Activated CD8-positive, alpha-beta memory T cell treated with anti-CD3 and anti-CD28 coated beads, Interleukin-2, amount 10 ng/mL, durations not matched to agents 7 days and 5 days (primary cell): Measurements from ENCODE around the gene TP73. TPM values are rescaled to one million over a fixed set of nuclear protein-coding genes. Genes with fewer than 3 reads are reported as not detected.
A peak's percentile ranks its signal among the peaks of the same experiment; 100 is the strongest.

ENCODE experiments used
- ATAC-seq: fragments of 150-1000 bp; cut with Tn5 transposase; one replicate; pipeline ENCODE4 v1.10.0; 2021; ENCODE audit warnings: moderate library complexity
- CTCF ChIA-PET: fragments of 350-600 bp; sonication (Branson Sonifier 250); formaldehyde crosslinking; loops from one replicate; lab custom pipeline; 2021; ENCODE audit warnings: antibody characterized with exemption; lab: Charles Lee
- DNase-seq: peaks from one replicate; pipeline ENCODE4 v3.0.0-alpha.2; 2020
- H3K27ac Mint-ChIP-seq: one replicate; pipeline ENCODE4 v1.8.0; 2021; ENCODE audit warnings: mild to moderate bottlenecking, mixed read lengths
- H3K27me3 Mint-ChIP-seq: one replicate; pipeline ENCODE4 v1.8.0; 2021; ENCODE audit warnings: mixed read lengths
- H3K36me3 Mint-ChIP-seq: one replicate; pipeline ENCODE4 v1.8.0; 2021; ENCODE audit warnings: mild to moderate bottlenecking, mixed read lengths
- H3K4me1 Mint-ChIP-seq: one replicate; pipeline ENCODE4 v1.8.0; 2021; ENCODE audit warnings: mixed read lengths
- H3K4me3 Mint-ChIP-seq: one replicate; pipeline ENCODE4 v1.8.0; 2021; ENCODE audit warnings: mild to moderate bottlenecking, moderate library complexity, mixed read lengths
- H3K9me3 Mint-ChIP-seq: one replicate; pipeline ENCODE4 v1.8.0; 2022; ENCODE audit warnings: low read depth, mixed read lengths
- total RNA-seq, 2 experiments: library from RNA; stranded (reverse); gene quantifications; one replicate each; pipeline ENCODE4 v1.2.3, GENCODE V29; 2021

TP73 gene
- total RNA-seq, 2 experiments from 2014 or later: 2.1 to 15.2 TPM

DNA sequence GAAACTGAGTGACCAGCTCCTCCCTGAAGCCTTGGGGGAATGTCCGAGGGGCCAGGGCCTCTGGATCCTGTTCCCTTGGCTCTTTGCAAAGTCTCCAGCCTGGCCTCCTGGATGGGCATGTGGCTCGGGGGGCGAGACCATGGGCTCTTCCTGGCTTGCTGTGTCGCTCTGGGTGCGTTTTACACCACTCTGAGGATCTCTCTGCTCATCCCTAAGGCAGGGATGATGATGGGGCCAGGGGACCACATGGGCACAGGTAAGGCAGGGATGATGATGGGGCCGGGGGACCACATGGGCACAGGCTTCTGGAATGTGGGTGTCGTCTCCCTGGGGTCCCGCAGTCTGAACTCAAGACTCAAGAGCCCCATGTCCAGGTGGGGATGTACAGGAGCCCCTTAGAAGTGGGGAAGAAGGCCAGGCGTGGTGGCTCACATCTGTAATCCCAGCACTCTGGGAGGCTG lies 17.7 kb downstream of the TP73 start:
- Mint-ChIP-seq H3K9me3 (no peaks in the 10 kb centered on the region), H3K27me3 (peaks cover 7% of the 10 kb centered on the region), H3K36me3 (no peaks in the 10 kb centered on the region), H3K4me1 (peaks cover 7% of the 10 kb centered on the region), H3K27ac (no peak overlapping the region), H3K4me3 (no peak overlapping the region)
- ATAC-seq: no peak
- no peak for DNase-seq
- CTCF ChIA-PET: no interaction called here

DNA sequence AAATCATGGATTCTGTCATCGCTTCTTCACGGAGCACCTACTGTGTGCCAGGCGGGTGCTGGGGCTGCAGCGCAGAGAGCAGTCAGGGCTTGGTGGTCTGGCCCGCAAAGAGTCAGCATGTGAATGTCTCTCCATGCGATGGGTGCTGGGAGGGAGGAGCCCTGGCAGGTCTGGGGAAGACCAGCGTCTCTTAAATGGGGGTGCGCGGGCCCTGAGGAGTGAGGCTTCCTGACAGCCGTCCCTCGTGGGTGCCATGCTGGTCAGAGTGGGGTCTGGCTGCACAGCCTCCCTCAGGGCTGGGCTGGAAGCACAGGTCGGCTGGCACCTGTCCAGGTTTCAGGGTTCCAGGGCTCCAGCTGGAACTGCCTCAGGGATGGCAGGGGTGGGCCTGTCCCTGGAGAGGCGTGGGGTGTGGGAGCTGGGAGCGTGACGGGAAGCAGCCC lies 18.5 kb downstream of the TP73 start:
- CTCF ChIA-PET: no interaction called here
- Mint-ChIP-seq H3K36me3 (no peaks in the 10 kb centered on the region), H3K4me3 (no peak overlapping the region), H3K27ac (no peak overlapping the region), H3K9me3 (no peaks in the 10 kb centered on the region), H3K27me3 (peaks cover 7% of the 10 kb centered on the region), H3K4me1 (peaks cover 7% of the 10 kb centered on the region)
- no peak for DNase-seq
- ATAC-seq: no peak

DNA sequence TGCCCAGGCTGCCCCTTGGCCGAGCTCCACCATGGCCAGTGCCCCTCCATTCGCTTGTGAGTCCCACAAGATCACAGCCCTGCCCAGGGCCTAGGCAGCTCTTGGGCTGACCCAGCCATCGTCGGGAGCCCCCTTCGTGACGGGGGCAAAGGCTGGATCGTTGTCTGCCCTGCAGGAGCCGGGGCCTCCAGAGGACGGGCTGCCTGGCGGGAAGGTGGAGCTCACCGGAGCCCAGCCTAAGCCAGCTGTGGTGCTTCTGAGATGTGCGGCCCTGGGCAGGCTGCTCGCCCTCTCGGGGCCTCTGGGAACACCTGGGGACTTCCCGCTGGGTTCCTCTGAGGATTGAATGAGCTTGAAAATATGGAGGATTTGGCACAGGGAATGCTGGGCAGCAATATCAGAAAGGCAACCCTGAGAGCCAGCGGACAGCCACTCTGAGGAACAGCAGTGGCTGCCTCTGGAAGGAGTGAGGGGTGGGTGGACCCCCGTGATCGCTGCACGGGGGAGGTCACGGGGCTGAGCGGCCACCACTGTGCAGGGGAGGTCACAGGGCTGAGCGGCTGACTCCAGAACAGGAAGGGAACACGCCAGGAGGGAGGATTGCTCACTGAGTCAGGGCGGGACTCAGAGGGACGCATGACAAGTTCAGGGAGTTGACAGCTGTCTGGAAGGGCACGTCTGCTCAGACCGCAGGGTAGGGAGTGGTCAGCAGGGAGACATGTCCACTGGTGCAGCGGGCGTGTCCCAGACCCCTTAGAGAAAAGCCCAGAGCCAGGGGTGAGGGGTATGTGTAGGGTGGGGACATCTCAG lies 19.3 kb downstream of the TP73 start:
- H3K27me3 Mint-ChIP-seq: peaks cover 6% of the 10 kb centered on the region
- CTCF ChIA-PET: no interaction called here
- H3K4me3 Mint-ChIP-seq: no peak overlapping the region
- H3K36me3 Mint-ChIP-seq: no peaks in the 10 kb centered on the region
- no peak overlapping the region for H3K27ac Mint-ChIP-seq
- peaks cover 7% of the 10 kb centered on the region for H3K4me1 Mint-ChIP-seq
- ATAC-seq: no peak
- DNase-seq: no peak
- H3K9me3 Mint-ChIP-seq: no peaks in the 10 kb centered on the region

DNA sequence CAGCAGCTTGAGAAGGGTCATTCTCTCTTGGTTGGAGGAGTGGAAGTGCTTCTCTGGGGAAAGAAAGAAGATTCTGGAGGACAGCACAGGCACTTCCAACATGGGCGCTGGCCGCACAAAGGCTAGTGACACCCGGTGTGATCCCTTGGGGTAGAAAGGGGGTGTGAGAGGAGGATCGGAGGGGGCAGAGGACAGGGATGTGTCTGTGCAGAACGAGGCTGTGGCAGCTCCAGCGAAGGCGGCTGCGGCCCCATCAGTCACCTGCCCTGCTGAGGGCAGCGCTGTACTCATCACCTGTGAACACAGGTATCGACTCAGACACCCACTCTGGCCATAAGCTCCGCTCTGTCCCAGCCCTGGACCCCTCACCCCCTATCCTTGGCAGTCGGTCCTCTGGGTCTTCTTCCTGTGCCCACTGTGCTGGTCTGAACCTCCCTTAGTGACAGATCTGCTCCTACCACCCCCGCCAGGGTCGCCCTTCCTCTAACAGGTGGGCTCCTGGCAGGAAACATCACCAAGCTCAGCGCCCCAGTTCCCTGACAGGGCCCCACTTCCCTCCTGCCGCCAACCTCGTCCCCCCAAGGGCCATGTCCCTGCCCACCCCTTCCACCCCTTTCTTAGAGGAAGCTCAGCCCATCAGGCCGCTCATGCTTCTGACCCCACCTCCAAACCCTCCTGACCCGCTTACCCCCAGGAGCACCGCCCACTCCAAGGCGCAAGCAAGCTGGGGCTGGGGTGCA lies 20.1 kb downstream of the TP73 start:
- Mint-ChIP-seq H3K9me3 (no peaks in the 10 kb centered on the region), H3K36me3 (no peaks in the 10 kb centered on the region), H3K4me3 (no peak overlapping the region), H3K27me3 (peaks cover 2% of the 10 kb centered on the region), H3K4me1 (peaks cover 15% of the 10 kb centered on the region), H3K27ac (no peak overlapping the region)
- DNase-seq: no peak
- ATAC-seq: no peak
- CTCF ChIA-PET: interaction anchor here (0.9 kb wide), 1 partner anchor 52 kb away, joined by 4 read pairs; no protein-coding TSS in a partner anchor

DNA sequence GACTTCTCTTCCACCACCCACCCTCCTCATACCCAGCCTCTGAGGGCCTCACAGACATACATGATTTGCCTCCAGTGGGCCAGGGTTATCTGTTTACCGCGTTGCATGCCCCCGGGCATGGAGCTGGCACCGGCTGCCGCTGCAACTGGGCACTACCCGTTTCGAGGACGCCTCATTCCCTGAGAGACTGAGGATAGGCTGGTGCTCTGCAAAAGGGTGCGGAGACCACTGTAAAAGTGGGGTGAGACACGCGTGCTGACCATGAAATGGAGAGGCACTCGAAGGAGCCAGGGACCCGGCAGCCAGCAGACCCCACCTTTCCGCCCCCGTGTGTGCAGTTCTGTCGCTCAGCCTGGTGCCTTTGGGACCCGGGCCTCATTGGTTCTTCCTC lies 20.6 kb downstream of the TP73 start:
- Mint-ChIP-seq H3K27ac (no peak overlapping the region), H3K4me1 (peaks cover 20% of the 10 kb centered on the region), H3K27me3 (no peaks in the 10 kb centered on the region), H3K4me3 (no peak overlapping the region), H3K36me3 (no peaks in the 10 kb centered on the region), H3K9me3 (no peaks in the 10 kb centered on the region)
- DNase-seq (no peak), ATAC-seq (no peak)
- CTCF ChIA-PET: interaction anchor here (0.9 kb wide), 1 partner anchor 52 kb away, joined by 4 read pairs; no protein-coding TSS in a partner anchor

DNA sequence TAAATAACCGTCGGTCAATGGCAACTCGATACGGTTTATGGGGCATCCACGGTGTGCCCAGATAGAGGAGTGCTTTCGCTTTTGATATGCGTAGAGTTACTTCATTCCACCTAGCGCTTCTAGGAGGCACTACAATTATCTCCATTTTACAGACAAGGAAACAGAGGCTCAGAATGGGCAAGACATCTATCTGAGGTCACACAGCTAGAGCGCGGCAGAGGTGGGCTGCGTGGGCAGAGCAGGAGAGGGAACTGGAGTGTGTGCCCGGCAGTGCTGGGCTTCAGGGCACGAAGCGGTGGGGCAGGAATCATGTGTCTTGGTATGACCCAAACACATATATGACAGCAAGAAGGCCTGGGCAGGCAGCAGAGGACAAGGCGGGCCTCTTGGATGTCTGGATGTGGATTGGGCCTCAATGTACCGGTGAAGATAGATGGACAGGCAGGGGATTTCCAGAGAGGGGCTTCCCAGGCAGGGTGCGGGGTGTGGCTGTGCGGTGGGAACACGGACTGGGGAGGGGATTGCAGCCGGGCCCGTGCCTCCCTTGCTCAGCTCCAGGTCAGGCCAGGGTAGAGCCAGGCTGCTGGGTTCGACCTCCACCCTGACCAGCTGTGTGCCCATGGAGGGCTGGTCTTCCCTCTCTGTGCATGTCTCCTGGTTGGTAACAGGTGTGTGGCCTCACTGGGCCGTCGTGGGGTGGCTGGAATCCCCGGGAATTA lies 21.2 kb downstream of the TP73 start:
- H3K27me3 Mint-ChIP-seq: no peaks in the 10 kb centered on the region
- CTCF ChIA-PET: interaction anchor here (0.9 kb wide), 1 partner anchor 51 kb away, joined by 4 read pairs; no protein-coding TSS in a partner anchor
- no peak overlapping the region for H3K27ac Mint-ChIP-seq
- no peak for ATAC-seq
- peak overlapping the region; percentile 20 for H3K4me3 Mint-ChIP-seq
- no peaks in the 10 kb centered on the region for H3K36me3 Mint-ChIP-seq
- DNase-seq: no peak
- H3K9me3 Mint-ChIP-seq: no peaks in the 10 kb centered on the region
- H3K4me1 Mint-ChIP-seq: peaks cover 23% of the 10 kb centered on the region

DNA sequence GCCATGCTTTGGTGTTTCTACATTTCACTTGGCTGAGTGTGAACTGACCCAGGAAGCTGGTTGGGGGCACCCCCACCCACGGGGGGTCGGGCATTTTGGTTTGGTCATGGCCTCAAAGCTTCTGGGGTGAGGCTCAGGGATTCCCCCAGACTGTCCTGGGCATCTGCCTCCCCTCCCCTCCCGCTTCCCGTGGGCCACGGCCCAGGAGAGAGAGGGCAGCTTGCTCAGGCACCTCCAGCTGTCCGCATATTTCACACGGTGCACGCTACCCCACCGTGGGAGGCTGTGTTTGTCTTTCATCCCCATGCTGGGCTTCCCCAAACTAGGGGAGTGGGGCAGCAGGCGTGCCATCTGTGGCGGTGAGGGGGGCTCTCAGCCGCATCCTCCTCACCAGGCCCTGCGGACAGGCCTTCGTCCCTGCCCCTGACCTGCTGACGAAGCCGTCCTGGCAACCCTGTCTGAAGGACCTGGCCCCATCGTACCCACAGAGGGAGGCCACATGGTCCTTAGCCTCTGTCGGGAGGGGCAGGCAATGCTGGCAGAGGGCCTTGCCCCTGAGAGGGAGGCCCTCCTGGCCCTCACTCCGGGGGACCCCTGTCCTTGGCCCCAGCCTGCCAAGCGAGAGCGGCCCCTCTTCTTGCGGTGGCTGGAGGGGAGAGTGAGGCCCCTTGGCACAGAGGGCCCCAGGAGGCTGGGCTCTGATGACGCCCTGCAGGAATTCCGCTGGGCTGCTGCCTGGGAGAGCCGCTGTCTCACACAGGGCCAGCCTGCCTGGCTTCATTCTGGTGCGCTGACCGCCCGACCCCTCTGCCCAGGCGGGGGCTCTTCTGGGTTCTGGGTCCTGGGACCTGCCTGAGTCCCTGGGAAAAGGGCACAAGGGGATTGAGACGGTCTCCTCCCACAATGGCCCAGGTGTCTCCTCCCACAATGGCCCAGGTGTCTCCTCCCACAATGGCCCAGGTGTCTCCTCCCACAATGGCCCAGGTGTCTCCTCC lies 22.1 kb downstream of the TP73 start:
- H3K27me3 Mint-ChIP-seq: peaks cover 2% of the 10 kb centered on the region
- H3K4me1 Mint-ChIP-seq: peaks cover 25% of the 10 kb centered on the region
- H3K27ac Mint-ChIP-seq: no peak overlapping the region
- ATAC-seq (no peak), DNase-seq (no peak)
- no peaks in the 10 kb centered on the region for H3K36me3 Mint-ChIP-seq
- CTCF ChIA-PET: no interaction called here
- H3K9me3 Mint-ChIP-seq: no peaks in the 10 kb centered on the region
- H3K4me3 Mint-ChIP-seq: no peak overlapping the region

DNA sequence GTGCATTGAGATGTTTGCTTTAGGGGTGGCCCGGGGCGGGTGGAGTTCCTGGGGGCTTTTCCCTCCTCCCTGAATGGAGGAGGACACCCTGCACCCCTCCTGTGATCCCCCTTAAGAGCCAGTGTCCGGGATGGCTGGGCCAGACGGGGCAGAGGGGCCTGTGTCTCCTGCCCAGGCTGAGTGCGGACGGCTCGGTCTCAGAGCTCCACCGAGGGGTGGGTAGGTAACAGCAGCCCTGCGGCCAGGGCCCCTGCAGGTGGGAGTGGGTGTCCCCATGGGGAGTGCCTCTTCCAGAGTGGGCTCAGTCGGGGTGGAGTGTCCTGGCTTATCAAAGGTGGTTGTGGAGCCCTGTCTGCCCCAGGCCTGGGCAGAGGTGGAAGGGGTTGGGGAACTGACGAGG lies 23.1 kb downstream of the TP73 start:
- H3K4me3 Mint-ChIP-seq: no peak overlapping the region
- H3K27ac Mint-ChIP-seq: no peak overlapping the region
- peaks cover 10% of the 10 kb centered on the region for H3K27me3 Mint-ChIP-seq
- CTCF ChIA-PET: no interaction called here
- H3K9me3 Mint-ChIP-seq: no peaks in the 10 kb centered on the region
- DNase-seq (no peak), ATAC-seq (no peak)
- H3K4me1 Mint-ChIP-seq: peaks cover 25% of the 10 kb centered on the region
- H3K36me3 Mint-ChIP-seq: no peaks in the 10 kb centered on the region

DNA sequence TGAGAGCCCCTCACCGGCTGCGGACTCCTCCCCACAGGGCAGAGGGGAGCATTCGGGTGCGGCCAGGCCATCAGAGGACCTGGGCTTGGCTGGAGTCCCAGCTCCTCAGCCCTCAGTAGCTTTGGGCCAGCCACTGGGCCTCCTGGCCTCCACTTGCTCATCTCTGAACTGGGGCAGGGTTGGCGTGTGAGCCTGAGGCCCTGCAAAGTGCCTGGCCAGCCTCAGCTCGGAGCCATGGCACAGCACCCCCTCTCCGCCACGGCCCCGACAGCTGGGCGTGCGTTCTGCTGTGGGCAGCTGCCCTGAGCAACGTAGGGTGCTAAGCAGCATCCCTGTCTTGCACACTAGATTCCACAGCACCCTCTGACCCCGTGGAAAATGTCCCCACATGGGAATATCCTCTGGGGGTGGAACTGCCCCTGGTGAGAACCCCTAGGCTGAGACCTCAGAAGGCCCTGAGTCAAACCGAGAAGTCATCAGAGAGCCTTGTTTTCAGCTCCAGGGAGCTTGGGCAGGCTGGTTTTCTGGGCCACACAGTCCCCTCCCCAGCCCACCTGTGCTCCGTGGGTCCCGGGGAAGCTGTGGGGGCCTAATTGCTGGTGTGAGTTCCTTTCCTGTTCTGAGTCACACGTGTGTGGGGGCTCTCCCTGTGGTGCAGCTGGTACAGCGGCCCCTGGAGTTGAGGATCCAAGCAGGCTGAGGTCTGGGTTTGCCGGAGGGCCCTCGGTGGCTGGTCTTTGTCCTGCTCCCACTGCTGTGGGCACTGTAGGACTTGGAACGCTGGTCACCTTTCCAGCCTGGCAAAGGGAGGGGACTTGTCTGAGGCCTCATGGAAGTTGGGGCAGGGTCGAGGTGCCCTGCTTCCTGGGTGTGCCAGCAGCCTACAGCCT lies 24.5 kb downstream of the TP73 start:
- Mint-ChIP-seq H3K27me3 (peaks cover 10% of the 10 kb centered on the region), H3K36me3 (no peaks in the 10 kb centered on the region), H3K9me3 (no peaks in the 10 kb centered on the region), H3K4me3 (no peak overlapping the region), H3K27ac (no peak overlapping the region), H3K4me1 (peaks cover 25% of the 10 kb centered on the region)
- DNase-seq (peak; percentile 65), ATAC-seq (peak; percentile 51)
- CTCF ChIA-PET: no interaction called here

DNA sequence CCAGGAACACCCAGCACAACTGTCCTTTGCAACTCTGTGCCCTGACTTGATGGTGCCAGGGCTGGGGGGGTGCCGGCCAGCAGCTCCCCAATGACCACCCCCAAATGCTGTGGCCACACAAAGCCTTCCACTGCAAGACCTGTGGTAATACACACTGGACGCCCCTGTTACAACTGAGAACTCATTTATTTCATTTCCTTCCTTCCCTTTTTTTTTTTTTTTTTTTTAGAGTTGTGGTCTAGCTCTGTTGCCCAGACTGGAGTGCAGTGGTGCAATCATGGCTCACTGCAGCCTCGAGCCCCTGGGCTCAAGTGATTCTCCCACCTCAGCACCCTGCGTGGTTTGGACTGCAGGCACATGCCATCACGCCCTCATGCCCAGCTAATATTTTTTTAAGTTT lies 25.2 kb downstream of the TP73 start:
- H3K9me3 Mint-ChIP-seq: no peaks in the 10 kb centered on the region
- peaks cover 10% of the 10 kb centered on the region for H3K27me3 Mint-ChIP-seq
- H3K4me1 Mint-ChIP-seq: peaks cover 25% of the 10 kb centered on the region
- no peak overlapping the region for H3K4me3 Mint-ChIP-seq
- DNase-seq (no peak), ATAC-seq (no peak)
- no peak overlapping the region for H3K27ac Mint-ChIP-seq
- CTCF ChIA-PET: no interaction called here
- no peaks in the 10 kb centered on the region for H3K36me3 Mint-ChIP-seq

DNA sequence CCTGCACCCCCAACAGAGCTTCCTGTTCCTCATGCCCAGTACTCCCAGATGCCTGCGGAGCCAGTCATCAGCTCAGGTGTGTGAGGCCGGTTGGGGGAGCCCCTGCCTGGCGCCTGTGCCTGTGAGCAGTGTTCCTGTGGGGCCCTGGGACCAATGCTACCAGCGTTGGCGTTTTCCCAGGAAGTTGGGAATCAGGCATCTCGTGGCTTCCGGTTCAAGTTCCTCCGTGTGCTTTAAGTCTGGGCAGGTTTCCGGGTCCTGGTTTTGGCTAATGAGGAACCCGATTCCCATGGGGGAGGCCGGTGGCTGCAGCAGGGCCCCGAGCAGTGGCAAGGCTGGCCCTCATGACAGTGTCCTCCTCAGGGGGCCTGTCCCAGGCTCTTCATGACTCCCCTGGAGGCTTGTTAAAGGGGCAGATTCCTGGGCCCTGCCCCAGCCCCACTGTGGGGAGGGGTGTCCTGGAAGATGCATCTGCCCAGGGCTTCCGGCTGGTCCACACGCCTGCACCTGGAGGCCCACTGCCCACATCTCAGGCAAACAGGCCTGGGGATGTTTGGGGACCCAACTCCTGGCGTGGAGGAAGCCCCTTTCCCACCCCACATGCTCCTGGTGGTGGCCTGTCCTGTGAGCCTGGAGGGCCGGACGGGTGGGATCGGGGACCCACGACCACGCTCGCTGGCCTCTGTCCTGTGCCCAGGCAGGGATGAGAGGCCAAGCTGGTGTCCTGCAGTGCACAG lies 26.2 kb downstream of the TP73 start:
- Mint-ChIP-seq H3K36me3 (no peaks in the 10 kb centered on the region), H3K4me1 (peaks cover 22% of the 10 kb centered on the region), H3K27me3 (peaks cover 10% of the 10 kb centered on the region), H3K4me3 (no peak overlapping the region), H3K9me3 (no peaks in the 10 kb centered on the region), H3K27ac (no peak overlapping the region)
- ATAC-seq: no peak
- DNase-seq: no peak
- CTCF ChIA-PET: no interaction called here
